ENCODE results near the gene AMY1C. TPM values are rescaled to one million over a fixed set of nuclear protein-coding genes. Genes with fewer than 3 reads are reported as not detected.

Gene AMY1C
- total RNA-seq, 4 donors from 2014 or later, result not detected

DNA sequence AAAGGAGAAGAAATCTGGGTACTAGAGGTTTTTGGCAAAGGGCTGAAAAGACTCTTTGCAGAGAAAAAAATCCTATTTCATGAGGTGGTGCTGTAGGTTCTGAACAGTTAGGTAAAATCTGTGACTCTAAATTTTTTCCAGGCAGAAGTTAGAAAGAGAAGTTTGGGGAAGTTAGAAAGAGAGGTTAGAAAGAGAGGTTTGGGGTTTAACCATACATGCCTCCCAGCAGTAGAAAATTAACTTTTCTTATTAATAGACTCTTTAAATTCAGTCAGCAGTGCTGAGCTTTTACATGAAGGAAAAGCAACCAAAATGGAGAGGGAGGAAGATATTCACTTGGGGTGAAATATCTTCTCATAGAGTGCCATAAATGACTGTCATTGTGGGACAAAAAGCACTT is 12.2 kb downstream of the AMY1C start:
- Histone ChIP-seq H3K4me3 (no peak overlapping the region), H3K4me1 (no peaks in the 10 kb centered on the region), H3K27me3 (no peaks in the 10 kb centered on the region), H3K9me3 (no peaks in the 10 kb centered on the region), H3K27ac (no peak overlapping the region), H3K36me3 (no peaks in the 10 kb centered on the region)
- no peak for DNase-seq
- TF ChIP-seq CTCF (IDR thresholded peaks at IDR 0.05), result no peak
- no peak for TF ChIP-seq POLR2A (IDR thresholded peaks at IDR 0.05)

DNA sequence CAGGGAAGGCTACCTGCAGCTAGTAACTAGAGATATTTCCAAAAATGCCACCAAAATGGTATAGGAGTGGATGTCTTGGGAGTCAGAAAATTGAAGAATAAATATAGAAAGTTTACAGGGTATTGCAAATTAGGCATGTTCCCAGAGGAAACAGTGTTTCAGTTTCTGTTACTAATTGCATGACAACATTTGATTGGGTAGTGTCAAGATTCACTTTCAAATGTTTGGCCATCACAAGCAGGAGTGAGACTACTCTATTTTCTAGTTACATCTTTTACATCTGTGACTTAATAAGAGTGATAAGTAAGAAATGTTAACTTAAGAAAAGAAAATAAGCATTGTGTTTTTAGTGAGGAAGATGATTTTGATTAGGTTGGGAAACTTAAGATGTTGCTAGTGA is 30.2 kb downstream of the AMY1C start:
- Histone ChIP-seq H3K9me3 (no peaks in the 10 kb centered on the region), H3K27me3 (no peaks in the 10 kb centered on the region), H3K36me3 (no peaks in the 10 kb centered on the region), H3K27ac (no peak overlapping the region), H3K4me3 (no peak overlapping the region), H3K4me1 (no peaks in the 10 kb centered on the region)
- TF ChIP-seq POLR2A (IDR thresholded peaks at IDR 0.05) (no peak), CTCF (IDR thresholded peaks at IDR 0.05) (no peak)
- DNase-seq, result no peak

- TF ChIP-seq POLR2A (IDR thresholded peaks at IDR 0.05) (no peak), CTCF (IDR thresholded peaks at IDR 0.05) (no peak)
- Histone ChIP-seq H3K9me3 (no peaks in the 10 kb centered on the region), H3K36me3 (no peaks in the 10 kb centered on the region), H3K27me3 (no peaks in the 10 kb centered on the region), H3K4me3 (no peak overlapping the region), H3K27ac (no peak overlapping the region), H3K4me1 (no peaks in the 10 kb centered on the region)
- DNase-seq, result no peak
Observed at GRCh38 chr1:103783944-103784377, 34.3 kb downstream of the AMY1C start.

DNA sequence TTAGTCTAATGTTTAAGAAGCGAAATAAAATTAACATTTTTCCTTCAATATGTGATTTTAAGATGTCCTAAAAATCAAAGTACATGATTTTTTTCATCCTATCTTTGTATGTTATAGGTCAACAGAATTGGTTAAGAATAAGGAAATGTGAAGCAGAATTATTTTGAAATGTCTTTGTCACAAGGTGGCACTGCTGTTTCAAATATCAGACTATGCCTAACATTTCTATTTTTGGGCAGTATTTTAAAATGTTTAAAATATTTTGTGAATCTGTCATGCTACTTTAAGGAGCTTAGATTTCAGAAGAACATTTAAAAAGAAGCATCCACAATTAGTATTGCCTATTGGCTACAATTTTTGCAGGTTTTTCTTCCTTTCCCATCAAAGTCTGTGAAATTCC is 38.7 kb downstream of the AMY1C start:
- TF ChIP-seq CTCF (IDR thresholded peaks at IDR 0.05) (no peak), POLR2A (IDR thresholded peaks at IDR 0.05) (no peak)
- H3K27me3 ChIP-seq, result no peaks in the 10 kb centered on the region
- no peaks in the 10 kb centered on the region for H3K36me3 ChIP-seq
- H3K4me3 ChIP-seq, result no peak overlapping the region
- no peak overlapping the region for H3K27ac ChIP-seq
- H3K9me3 ChIP-seq, result no peaks in the 10 kb centered on the region
- H3K4me1 ChIP-seq, result no peaks in the 10 kb centered on the region
- DNase-seq, result no peak

- Histone ChIP-seq H3K36me3 (no peaks in the 10 kb centered on the region), H3K27me3 (no peaks in the 10 kb centered on the region), H3K9me3 (no peaks in the 10 kb centered on the region), H3K4me3 (no peak overlapping the region), H3K4me1 (no peaks in the 10 kb centered on the region), H3K27ac (no peak overlapping the region)
- no peak for TF ChIP-seq POLR2A (IDR thresholded peaks at IDR 0.05)
- TF ChIP-seq CTCF (IDR thresholded peaks at IDR 0.05), result no peak
- no peak for DNase-seq
Observed at GRCh38 chr1:103790172-103790571, 40.5 kb downstream of the AMY1C start.

Other genes with a start within 250 kb of the AMY1C start
- gene RNPC3, start 224.2 kb upstream of the AMY1C start, total RNA-seq, result 100 to 1,000 TPM in 1 of 4 donors, 10 to 100 TPM in 3; 49.0 to 158 (median 73.4) TPM
- gene AMY2B, start 178.3 kb upstream of the AMY1C start, total RNA-seq, result 10 to 100 TPM; 20.3 to 46.4 (median 28.4) TPM
- gene AMY2A, start 132.5 kb upstream of the AMY1C start, total RNA-seq, result 1 to 10 TPM in 1 of 4 donors, not detected in 3; 1.1 TPM
- gene AMY1A, start 94.1 kb upstream of the AMY1C start, total RNA-seq, result not detected
- not detected for gene AMY1B, start 53.7 kb upstream of the AMY1C start, total RNA-seq